GM23338 (cell line): Measurements from ENCODE around the gene ELOVL2. TPM values are rescaled to one million over a fixed set of nuclear protein-coding genes. Genes with fewer than 3 reads are reported as not detected.
A peak's percentile ranks its signal among the peaks of the same experiment; 100 is the strongest.

Source experiments
- ATAC-seq: fragments of 200-7000 bp; cut with Tn5 transposase; 3 replicates; pipeline ENCODE4 v1.9.1; 2020
- DNase-seq: peaks from one replicate; pipeline ENCODE4 v3.0.0-alpha.2; 2015; ENCODE audit warnings: low spot score
- H2AFZ ChIP-seq: fragments of 200-600 bp; sonication (generic); 2 replicates; pipeline ENCODE4 v1.8.0; 2016; ENCODE audit warnings: antibody characterized with exemption, mild to moderate bottlenecking, moderate library complexity
- H3F3A ChIP-seq: fragments of 200-600 bp; sonication (generic); replicated peaks from 2 replicates; pipeline ENCODE4 v1.8.0; 2017; ENCODE audit warnings: antibody characterized with exemption, mixed run types, low read depth
- H3K27ac ChIP-seq: fragments of 200-600 bp; sonication (generic); 2 replicates; pipeline ENCODE4 v1.6.1; 2016; ENCODE audit warnings: low read depth
- H3K27me3 ChIP-seq: fragments of 200-600 bp; sonication (generic); 2 replicates; pipeline ENCODE4 v1.8.0; 2016; ENCODE audit warnings: mild to moderate bottlenecking, mixed run types, moderate library complexity; ENCODE audit not compliant: insufficient read depth
- H3K36me3 ChIP-seq: fragments of 200-600 bp; sonication (generic); 2 replicates; pipeline ENCODE4 v1.8.0; 2016; ENCODE audit warnings: mild to moderate bottlenecking; ENCODE audit not compliant: insufficient read depth
- H3K4me1 ChIP-seq: fragments of 200-600 bp; sonication (generic); 2 replicates; pipeline ENCODE4 v1.8.0; 2016; ENCODE audit warnings: mild to moderate bottlenecking, moderate library complexity; ENCODE audit not compliant: insufficient read depth
- H3K4me2 ChIP-seq: fragments of 200-600 bp; sonication (generic); 2 replicates; pipeline ENCODE4 v1.7.1; 2017; ENCODE audit warnings: mixed run types
- H3K4me3 ChIP-seq: fragments of 200-600 bp; sonication (generic); 2 replicates; pipeline ENCODE4 v1.6.1; 2016; ENCODE audit warnings: mixed run types
- H3K79me2 ChIP-seq: fragments of 200-600 bp; sonication (generic); replicated peaks from 2 replicates; pipeline ENCODE4 v1.8.0; 2017; ENCODE audit warnings: mild to moderate bottlenecking; ENCODE audit not compliant: insufficient read depth
- H3K9me2 ChIP-seq: fragments of 200-600 bp; sonication (generic); 2 replicates; pipeline ENCODE4 v1.8.0; 2017; ENCODE audit not compliant: insufficient read depth
- H4K20me1 ChIP-seq: fragments of 200-600 bp; sonication (generic); replicated peaks from 2 replicates; pipeline ENCODE4 v1.8.0; 2017; ENCODE audit warnings: mild to moderate bottlenecking; ENCODE audit not compliant: insufficient read depth
- H3K27ac Mint-ChIP-seq: 2 replicates; pipeline ENCODE4 v1.8.0; 2020; ENCODE audit warnings: inconsistent platforms, mild to moderate bottlenecking, moderate library complexity, mixed read lengths
- H3K27me3 Mint-ChIP-seq: 3 replicates; pipeline ENCODE4 v1.8.0; 2022; ENCODE audit warnings: low read depth, mild to moderate bottlenecking, moderate library complexity, mixed read lengths, inconsistent platforms; ENCODE audit not compliant: insufficient read depth, poor library complexity
- H3K36me3 Mint-ChIP-seq: 3 replicates; pipeline ENCODE4 v1.8.0; 2021; ENCODE audit warnings: low read depth, mild to moderate bottlenecking, inconsistent platforms, moderate library complexity, mixed read lengths
- H3K4me1 Mint-ChIP-seq: 3 replicates; pipeline ENCODE4 v1.8.0; 2020; ENCODE audit warnings: mild to moderate bottlenecking, inconsistent platforms, mixed read lengths
- H3K4me3 Mint-ChIP-seq: 3 replicates; pipeline ENCODE4 v1.8.0; 2021; ENCODE audit warnings: moderate library complexity, mild to moderate bottlenecking, inconsistent platforms, mixed read lengths
- H3K9me3 Mint-ChIP-seq: 3 replicates; pipeline ENCODE4 v1.8.0; 2020; ENCODE audit warnings: moderate library complexity, mild to moderate bottlenecking, inconsistent platforms, mixed read lengths
- CREB1 ChIP-seq: fragments of 250-450 bp; sonication (Bioruptor Pico); IDR thresholded peaks from 2 replicates; pipeline ENCODE4 v1.5.0; 2020; ENCODE audit warnings: low read depth, mild to moderate bottlenecking, moderate library complexity
- ETS1 ChIP-seq: IDR thresholded peaks from 2 replicates; pipeline ENCODE4 v1.6.1; 2016; ENCODE audit warnings: antibody characterized with exemption
- JUNB ChIP-seq: IDR thresholded peaks from one replicate; pipeline ENCODE4 v1.6.1; 2016; ENCODE audit warnings: antibody characterized with exemption; ENCODE audit not compliant: unreplicated experiment
- NANOG ChIP-seq: IDR thresholded peaks from 2 replicates; pipeline ENCODE4 v1.6.1; 2016; ENCODE audit warnings: antibody characterized with exemption, borderline replicate concordance
- POLR2AphosphoS5 ChIP-seq: IDR thresholded peaks from 2 replicates; pipeline ENCODE4 v1.6.1; 2016; ENCODE audit warnings: antibody characterized with exemption, low read depth
- STAT1 ChIP-seq: IDR thresholded peaks from one replicate; pipeline ENCODE4 v1.6.1; 2016; ENCODE audit warnings: antibody characterized with exemption; ENCODE audit not compliant: unreplicated experiment
- ZNF331 ChIP-seq: fragments of 250-450 bp; sonication (Bioruptor Pico); IDR thresholded peaks from 2 replicates; pipeline ENCODE4 v1.5.0; 2020; ENCODE audit warnings: low read depth, mild to moderate bottlenecking, moderate library complexity
- polyA plus RNA-seq: library from polyadenylated mRNA; unstranded; fragments of >200 nt; fragmentation: Nextera tagmentation; extraction: Ambion mirVana; gene quantifications from 2 replicates; pipeline ENCODE4 v1.2.1, GENCODE V29; 2016
- total RNA-seq: library from RNA; depleted of rRNA; stranded (reverse); fragments of >200 nt; shearing (Covaris generic); gene quantifications from 2 replicates; pipeline ENCODE4 v1.2.3, GENCODE V29; 2014
- TF ChIP-seq, protein P1 (sequence below): IDR thresholded peaks from one replicate; pipeline ENCODE4 v1.6.1; 2018; ENCODE audit warnings: antibody characterized with exemption; ENCODE audit not compliant: unreplicated experiment

Gene ELOVL2
- total and polyA plus RNA-seq, 2 experiments from 2014 or later, result 1.2 to 1.6 TPM

- H3F3A ChIP-seq, result no peaks in the 10 kb centered on the region
- peaks cover 10% of the 10 kb centered on the region for H3K27me3 ChIP-seq
- DNase-seq (no peak), ATAC-seq (no peak)
- H2AFZ ChIP-seq, result peak overlapping the region; percentile 81
- no peaks in the 10 kb centered on the region for H3K36me3 ChIP-seq
- H3K36me3 Mint-ChIP-seq, result no peaks in the 10 kb centered on the region
- H3K9me2 ChIP-seq, result no peaks in the 10 kb centered on the region
- no peak overlapping the region for H3K4me3 Mint-ChIP-seq
- no peaks in the 10 kb centered on the region for H3K9me3 Mint-ChIP-seq
- peaks cover 16% of the 10 kb centered on the region; the same call in 1 of the 2 replicates for H3K4me1 ChIP-seq
- no peak overlapping the region for H3K27ac ChIP-seq
- no peak overlapping the region for H3K27ac Mint-ChIP-seq
- no peak for TF ChIP-seq NANOG
- no peaks in the 10 kb centered on the region for H3K79me2 ChIP-seq
- no peaks in the 10 kb centered on the region for H4K20me1 ChIP-seq
- H3K27me3 Mint-ChIP-seq, result peaks cover 5% of the 10 kb centered on the region
- H3K4me1 Mint-ChIP-seq, result peaks cover 11% of the 10 kb centered on the region
- H3K4me2 ChIP-seq, result 0 out of 2 replicates have a peak overlapping the region, but pooled peaks have one; percentile 20
- no peak overlapping the region for H3K4me3 ChIP-seq
These were observed 8.3 kb downstream of the ELOVL2 start for GRCh38 chr6:11035616-11036350.

DNA sequence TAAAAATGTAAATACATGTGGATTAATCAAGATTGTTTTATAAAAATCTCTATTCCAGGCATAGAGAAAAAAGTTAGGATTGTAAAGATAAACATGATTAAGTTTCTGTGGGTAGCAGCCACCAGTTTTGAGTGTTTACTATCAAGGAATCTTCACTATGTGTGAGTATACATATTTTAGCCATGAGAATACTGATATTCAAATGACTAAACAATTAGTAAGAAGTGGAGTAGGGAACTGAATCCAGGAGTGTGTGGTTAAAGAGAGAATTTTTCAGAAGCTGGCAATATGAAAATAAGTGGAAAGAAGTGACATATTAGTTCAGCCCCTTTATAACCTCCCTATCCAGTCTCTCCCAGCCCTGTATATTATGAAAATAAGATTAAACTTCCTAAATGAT, 10.3 kb downstream of the ELOVL2 start:
- H3K27ac Mint-ChIP-seq, result no peak overlapping the region
- Histone ChIP-seq H3K27me3 (no peaks in the 10 kb centered on the region), H3K27ac (no peak overlapping the region), H4K20me1 (no peaks in the 10 kb centered on the region), H3F3A (no peaks in the 10 kb centered on the region), H3K79me2 (no peaks in the 10 kb centered on the region), H3K4me2 (no peak overlapping the region), H3K4me3 (no peak overlapping the region), H3K9me2 (no peaks in the 10 kb centered on the region), H3K36me3 (no peaks in the 10 kb centered on the region), H3K4me1 (peaks cover 16% of the 10 kb centered on the region; the same call in 1 of the 2 replicates), H2AFZ (no peak overlapping the region)
- no peaks in the 10 kb centered on the region for H3K9me3 Mint-ChIP-seq
- H3K4me3 Mint-ChIP-seq, result no peak overlapping the region
- H3K27me3 Mint-ChIP-seq, result peaks cover 5% of the 10 kb centered on the region
- H3K36me3 Mint-ChIP-seq, result no peaks in the 10 kb centered on the region
- DNase-seq (no peak), ATAC-seq (no peak)
- H3K4me1 Mint-ChIP-seq, result peaks cover 9% of the 10 kb centered on the region
- no peak for TF ChIP-seq CREB1 (CRISPR knock-in tag)

DNA sequence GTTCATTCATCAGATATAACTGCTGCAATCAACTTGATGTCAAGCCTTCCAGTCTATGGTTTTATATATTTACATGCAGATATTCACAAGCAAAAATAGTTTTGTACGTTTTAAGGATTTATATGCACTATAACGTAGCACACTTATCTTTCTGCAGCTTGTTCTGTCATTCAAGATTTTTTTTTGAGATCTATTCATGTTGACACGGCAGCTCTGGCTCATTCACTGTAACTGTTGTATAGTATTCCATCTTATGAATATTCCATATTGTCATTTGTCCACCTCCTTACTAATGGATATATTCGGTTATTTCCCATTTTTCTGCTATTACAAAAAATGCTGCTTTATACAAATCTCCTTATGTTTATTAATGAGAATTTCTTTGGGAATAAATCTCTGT, 13.2 kb downstream of the ELOVL2 start:
- H3K27ac Mint-ChIP-seq, result no peak overlapping the region
- Histone ChIP-seq H3K4me1 (peaks cover 24% of the 10 kb centered on the region), H3K36me3 (no peaks in the 10 kb centered on the region)

More for the DNA sequence above, 13.2 kb downstream of the ELOVL2 start:
- H3K9me3 Mint-ChIP-seq, result no peaks in the 10 kb centered on the region
- Histone ChIP-seq H2AFZ (no peak overlapping the region), H3F3A (no peaks in the 10 kb centered on the region), H3K27ac (no peak overlapping the region), H3K4me3 (no peak overlapping the region), H3K9me2 (no peaks in the 10 kb centered on the region), H3K79me2 (no peaks in the 10 kb centered on the region), H4K20me1 (no peaks in the 10 kb centered on the region), H3K27me3 (no peaks in the 10 kb centered on the region), H3K4me2 (no peak overlapping the region)
- H3K27me3 Mint-ChIP-seq, result peaks cover 3% of the 10 kb centered on the region
- DNase-seq (no peak), ATAC-seq (no peak)
- H3K4me3 Mint-ChIP-seq, result no peak overlapping the region
- H3K36me3 Mint-ChIP-seq, result no peaks in the 10 kb centered on the region
- H3K4me1 Mint-ChIP-seq, result peaks cover 17% of the 10 kb centered on the region
- no peak for TF ChIP-seq POLR2AphosphoS5
- no peak for TF ChIP-seq JUNB
- TF ChIP-seq, protein P1, sequence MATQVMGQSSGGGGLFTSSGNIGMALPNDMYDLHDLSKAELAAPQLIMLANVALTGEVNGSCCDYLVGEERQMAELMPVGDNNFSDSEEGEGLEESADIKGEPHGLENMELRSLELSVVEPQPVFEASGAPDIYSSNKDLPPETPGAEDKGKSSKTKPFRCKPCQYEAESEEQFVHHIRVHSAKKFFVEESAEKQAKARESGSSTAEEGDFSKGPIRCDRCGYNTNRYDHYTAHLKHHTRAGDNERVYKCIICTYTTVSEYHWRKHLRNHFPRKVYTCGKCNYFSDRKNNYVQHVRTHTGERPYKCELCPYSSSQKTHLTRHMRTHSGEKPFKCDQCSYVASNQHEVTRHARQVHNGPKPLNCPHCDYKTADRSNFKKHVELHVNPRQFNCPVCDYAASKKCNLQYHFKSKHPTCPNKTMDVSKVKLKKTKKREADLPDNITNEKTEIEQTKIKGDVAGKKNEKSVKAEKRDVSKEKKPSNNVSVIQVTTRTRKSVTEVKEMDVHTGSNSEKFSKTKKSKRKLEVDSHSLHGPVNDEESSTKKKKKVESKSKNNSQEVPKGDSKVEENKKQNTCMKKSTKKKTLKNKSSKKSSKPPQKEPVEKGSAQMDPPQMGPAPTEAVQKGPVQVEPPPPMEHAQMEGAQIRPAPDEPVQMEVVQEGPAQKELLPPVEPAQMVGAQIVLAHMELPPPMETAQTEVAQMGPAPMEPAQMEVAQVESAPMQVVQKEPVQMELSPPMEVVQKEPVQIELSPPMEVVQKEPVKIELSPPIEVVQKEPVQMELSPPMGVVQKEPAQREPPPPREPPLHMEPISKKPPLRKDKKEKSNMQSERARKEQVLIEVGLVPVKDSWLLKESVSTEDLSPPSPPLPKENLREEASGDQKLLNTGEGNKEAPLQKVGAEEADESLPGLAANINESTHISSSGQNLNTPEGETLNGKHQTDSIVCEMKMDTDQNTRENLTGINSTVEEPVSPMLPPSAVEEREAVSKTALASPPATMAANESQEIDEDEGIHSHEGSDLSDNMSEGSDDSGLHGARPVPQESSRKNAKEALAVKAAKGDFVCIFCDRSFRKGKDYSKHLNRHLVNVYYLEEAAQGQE, result no peak
- TF ChIP-seq ZNF331 (CRISPR knock-in tag), result no peak
- TF ChIP-seq STAT1, result no peak
- no peak for TF ChIP-seq ETS1
